Transverse colon (tissue), 4 donors: ENCODE results near the gene ZDHHC14. TPM values are rescaled to one million over a fixed set of nuclear protein-coding genes. Genes with fewer than 3 reads are reported as not detected.

Source experiments
- DNase-seq: peaks from one replicate; pipeline ENCODE4 v3.0.0-alpha.2; 2019
- H3K27ac ChIP-seq, 4 donors: fragments of 200-600 bp; sonication (generic); 2 replicates each; pipeline ENCODE4 v1.5.1; 2016 to 2018; ENCODE audit warnings: inconsistent platforms in 4 of 4
- H3K27me3 ChIP-seq: fragments of 200-600 bp; sonication (generic); 2 replicates; pipeline ENCODE4 v1.5.1; 2017; ENCODE audit warnings: inconsistent platforms
- H3K36me3 ChIP-seq, 4 donors: fragments of 200-600 bp; sonication (generic); 2 replicates each; pipeline ENCODE4 v1.5.1; 2017 to 2019; ENCODE audit warnings: inconsistent platforms in 4 of 4
- H3K4me1 ChIP-seq, 4 donors: fragments of 200-600 bp; sonication (generic); 2 replicates each; pipeline ENCODE4 v1.5.1; 2017 to 2020; ENCODE audit warnings: inconsistent platforms in 4 of 4
- H3K4me3 ChIP-seq, 4 donors: fragments of 200-600 bp; sonication (generic); 1 replicate in 1 of 4; 2 replicates in 3 of 4; pipeline versions ENCODE4 v1.5.1 to v1.6.1; 2017 to 2019; ENCODE audit warnings: inconsistent platforms in 4 of 4
- H3K9me3 ChIP-seq, 2 donors: fragments of 200-600 bp; sonication (generic); 2 replicates each; pipeline ENCODE4 v1.5.1; 2017 to 2019; ENCODE audit warnings: inconsistent platforms in 2 of 2
- EP300 ChIP-seq: sonication (generic); formaldehyde crosslinking; IDR thresholded peaks from one replicate; pipeline ENCODE4 v1.6.1; 2017; ENCODE audit warnings: antibody characterized with exemption, low read depth
- POLR2A ChIP-seq: fragments of 450-650 bp; IDR thresholded peaks from one replicate; pipeline ENCODE4 v1.6.1; 2016; ENCODE audit warnings: antibody characterized with exemption, mild to moderate bottlenecking, moderate library complexity
- POLR2AphosphoS5 ChIP-seq, 3 donors: sonication (generic); formaldehyde crosslinking; IDR thresholded peaks; one replicate each; pipeline ENCODE4 v1.6.1; 2016; ENCODE audit warnings: antibody characterized with exemption in 3 of 3
- WGBS, 2 donors: methylation state at CpG; one replicate each; pipeline ENCODE4 v1.1.5; 2018; ENCODE audit warnings: low coverage in 1 of 2; 5-methylcytosine and 5-hydroxymethylcytosine counted together
- in situ Hi-C, 4 donors: fragments of 200-750 bp; cut with MboI; loops; one replicate each; pipeline versions ENCODE4 v1.15.0 to v1.15.1; 2017; ENCODE audit warnings: low sequenced_read_pairs in 3 of 4, low pct_ligation_motif_present in 1 of 4, low pct_unique_long_range_greater_than_20kb in 1 of 4
- intact Hi-C: fragments of 100-400 bp; cut with DNase I; formaldehyde crosslinking; loops from one replicate; pipeline ENCODE4 v1.15.1; 2023; ENCODE audit warnings: low total_unique reads
- total RNA-seq, 4 donors: library from RNA; depleted of rRNA; stranded (reverse); fragments of >200 nt; gene quantifications; one replicate each; pipeline ENCODE4 v1.1.0, GENCODE V29; 2016
- TF ChIP-seq, protein P1 (sequence below), 5 experiments: fragments of 200-600 bp in 3 of 5; fragments of 450-650 bp in 2 of 5; sonication (generic) in 3 of 5; IDR thresholded peaks; 1 replicate in 2 of 5; 2 replicates in 3 of 5; pipeline ENCODE4 v1.5.1; 2016 to 2017; ENCODE audit warnings: antibody characterized with exemption in 5 of 5, inconsistent platforms in 3 of 5, mild to moderate bottlenecking in 2 of 5, moderate library complexity in 1 of 5

The ZDHHC14 gene
- total RNA-seq, 4 donors from 2014 or later: 10.2 to 16.5 (median 12.5) TPM

DNA sequence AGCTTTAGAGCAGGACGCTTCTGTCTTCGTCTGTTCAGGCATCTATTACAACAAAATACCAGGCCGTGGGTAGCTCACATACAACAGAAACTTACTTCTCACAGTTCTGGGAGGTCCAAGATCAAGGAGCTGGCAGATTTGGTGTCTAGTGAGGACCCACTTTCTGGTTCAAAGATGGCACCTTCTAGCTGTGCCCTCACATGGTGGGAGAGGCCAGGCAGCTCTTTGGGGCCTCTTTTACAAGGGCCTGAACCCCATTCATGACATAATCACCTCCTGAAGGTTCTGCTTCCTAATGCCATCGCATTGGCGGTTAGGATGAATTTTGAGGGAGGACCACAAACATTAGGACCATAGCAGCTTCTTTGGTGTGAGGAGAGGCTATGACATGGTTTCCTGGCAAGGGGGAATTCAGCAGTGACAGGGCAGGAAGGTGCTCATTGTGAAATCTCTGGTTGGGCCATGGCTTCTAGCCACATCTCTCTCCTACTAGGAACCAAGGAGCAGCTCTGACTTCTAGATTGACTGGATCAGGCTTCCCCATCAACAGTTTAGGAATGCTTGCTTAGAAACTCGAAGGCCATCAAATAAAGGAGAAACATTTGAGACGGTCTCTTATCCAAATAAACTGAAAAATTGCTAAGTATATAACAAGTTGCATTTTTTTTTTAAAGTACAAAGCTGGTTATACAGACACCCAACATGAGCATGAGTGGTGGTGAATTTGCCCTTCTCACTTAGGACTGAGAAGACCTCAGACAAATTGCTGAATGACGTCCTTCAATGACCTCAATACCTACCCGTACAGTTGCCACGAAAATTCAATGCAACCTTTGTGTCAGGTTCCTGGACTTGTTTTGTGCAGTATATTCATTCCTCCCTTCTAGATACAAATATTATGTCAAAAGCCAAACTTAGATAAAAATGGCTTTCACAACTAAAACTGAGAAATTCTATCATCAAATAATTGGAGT, 140.7 kb downstream of the ZDHHC14 start:
- DNase-seq: no peak
- no peaks in the 10 kb centered on the region for H3K9me3 ChIP-seq
- in situ Hi-C loops: no loop called here
- WGBS, 2 donors: 90 to 92% methylated on average over 5 to 10 of the region's 10 CpGs
- no peaks in the 10 kb centered on the region for H3K27me3 ChIP-seq
- no peaks in the 10 kb centered on the region for H3K36me3 ChIP-seq
- no peak overlapping the region for H3K4me3 ChIP-seq
- no peak overlapping the region for H3K27ac ChIP-seq
- no peaks in the 10 kb centered on the region for H3K4me1 ChIP-seq
- intact Hi-C loops: no loop called here
- TF ChIP-seq POLR2A: no peak
- TF ChIP-seq, protein P1, sequence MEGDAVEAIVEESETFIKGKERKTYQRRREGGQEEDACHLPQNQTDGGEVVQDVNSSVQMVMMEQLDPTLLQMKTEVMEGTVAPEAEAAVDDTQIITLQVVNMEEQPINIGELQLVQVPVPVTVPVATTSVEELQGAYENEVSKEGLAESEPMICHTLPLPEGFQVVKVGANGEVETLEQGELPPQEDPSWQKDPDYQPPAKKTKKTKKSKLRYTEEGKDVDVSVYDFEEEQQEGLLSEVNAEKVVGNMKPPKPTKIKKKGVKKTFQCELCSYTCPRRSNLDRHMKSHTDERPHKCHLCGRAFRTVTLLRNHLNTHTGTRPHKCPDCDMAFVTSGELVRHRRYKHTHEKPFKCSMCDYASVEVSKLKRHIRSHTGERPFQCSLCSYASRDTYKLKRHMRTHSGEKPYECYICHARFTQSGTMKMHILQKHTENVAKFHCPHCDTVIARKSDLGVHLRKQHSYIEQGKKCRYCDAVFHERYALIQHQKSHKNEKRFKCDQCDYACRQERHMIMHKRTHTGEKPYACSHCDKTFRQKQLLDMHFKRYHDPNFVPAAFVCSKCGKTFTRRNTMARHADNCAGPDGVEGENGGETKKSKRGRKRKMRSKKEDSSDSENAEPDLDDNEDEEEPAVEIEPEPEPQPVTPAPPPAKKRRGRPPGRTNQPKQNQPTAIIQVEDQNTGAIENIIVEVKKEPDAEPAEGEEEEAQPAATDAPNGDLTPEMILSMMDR (IDR thresholded peaks at IDR 0.05): no peak
- no peak for TF ChIP-seq EP300
- TF ChIP-seq POLR2AphosphoS5 (IDR thresholded peaks at IDR 0.05): no peak

DNA sequence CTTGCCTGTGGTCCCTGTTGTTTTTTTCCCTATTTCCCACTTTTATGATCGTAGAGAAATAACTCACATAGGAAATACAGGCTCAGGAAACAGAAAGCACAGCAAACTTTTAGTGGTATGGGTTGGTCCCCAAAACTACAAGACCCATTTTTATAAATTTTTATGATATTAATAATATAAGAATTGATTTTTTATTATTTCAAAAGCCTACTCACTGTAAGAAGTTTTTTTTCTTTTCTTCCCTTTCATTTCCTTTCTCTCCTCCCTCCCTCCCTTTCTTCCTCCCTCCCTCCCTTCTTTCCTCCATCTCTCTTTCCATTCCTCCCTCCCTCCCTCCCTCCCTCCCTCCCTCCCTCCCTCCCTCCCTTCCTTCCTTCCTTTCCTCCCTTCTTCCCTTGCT, 141.5 kb downstream of the ZDHHC14 start:
- TF ChIP-seq POLR2A: no peak
- TF ChIP-seq POLR2AphosphoS5 (IDR thresholded peaks at IDR 0.05): no peak
- TF ChIP-seq, protein P1 (IDR thresholded peaks at IDR 0.05): no peak
- TF ChIP-seq EP300: no peak
- intact Hi-C loops (no loop called here), in situ Hi-C loops (no loop called here)
- 85 to 90% methylated on average over 1 of the region's 1 CpG for WGBS, 2 donors
- no peaks in the 10 kb centered on the region for H3K9me3 ChIP-seq
- H3K4me1 ChIP-seq: peaks cover 0 to 5% (median 3%) of the 10 kb centered on the region in 4 donors
- no peaks in the 10 kb centered on the region for H3K36me3 ChIP-seq
- H3K27ac ChIP-seq: no peak overlapping the region
- H3K4me3 ChIP-seq: no peak overlapping the region
- no peak for DNase-seq
- no peaks in the 10 kb centered on the region for H3K27me3 ChIP-seq

DNA sequence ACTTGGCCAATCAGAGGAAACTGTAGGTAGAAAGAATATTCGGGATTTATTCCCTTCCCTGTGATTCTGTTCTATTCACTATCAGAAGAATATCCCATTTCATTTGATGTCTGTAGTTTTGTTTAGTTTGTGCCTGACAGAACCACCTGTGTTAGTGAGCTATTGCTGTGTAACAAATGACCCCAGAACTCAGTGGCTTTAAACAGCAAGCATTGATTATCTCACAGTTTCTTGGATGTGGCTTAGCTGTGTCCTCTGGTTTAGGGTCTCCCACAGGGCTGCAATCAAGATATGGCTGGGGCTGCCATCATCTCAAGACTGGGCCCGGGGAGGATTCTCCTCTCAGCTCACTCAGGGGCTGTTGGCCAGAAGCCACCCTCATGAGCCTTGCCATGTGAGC, 143.7 kb downstream of the ZDHHC14 start:
- in situ Hi-C loops (no loop called here), intact Hi-C loops (no loop called here)
- Histone ChIP-seq H3K27ac (no peak overlapping the region), H3K4me1 (peaks cover 0 to 9% (median 3%) of the 10 kb centered on the region in 4 donors), H3K9me3 (no peaks in the 10 kb centered on the region), H3K27me3 (no peaks in the 10 kb centered on the region), H3K36me3 (no peaks in the 10 kb centered on the region), H3K4me3 (no peak overlapping the region)
- 75 to 95% methylated on average over 1 to 2 of the region's 2 CpGs for WGBS, 2 donors
- TF ChIP-seq, protein P1 (IDR thresholded peaks at IDR 0.05): no peak
- TF ChIP-seq POLR2A (no peak), POLR2AphosphoS5 (IDR thresholded peaks at IDR 0.05) (no peak), EP300 (no peak)
- no peak for DNase-seq

DNA sequence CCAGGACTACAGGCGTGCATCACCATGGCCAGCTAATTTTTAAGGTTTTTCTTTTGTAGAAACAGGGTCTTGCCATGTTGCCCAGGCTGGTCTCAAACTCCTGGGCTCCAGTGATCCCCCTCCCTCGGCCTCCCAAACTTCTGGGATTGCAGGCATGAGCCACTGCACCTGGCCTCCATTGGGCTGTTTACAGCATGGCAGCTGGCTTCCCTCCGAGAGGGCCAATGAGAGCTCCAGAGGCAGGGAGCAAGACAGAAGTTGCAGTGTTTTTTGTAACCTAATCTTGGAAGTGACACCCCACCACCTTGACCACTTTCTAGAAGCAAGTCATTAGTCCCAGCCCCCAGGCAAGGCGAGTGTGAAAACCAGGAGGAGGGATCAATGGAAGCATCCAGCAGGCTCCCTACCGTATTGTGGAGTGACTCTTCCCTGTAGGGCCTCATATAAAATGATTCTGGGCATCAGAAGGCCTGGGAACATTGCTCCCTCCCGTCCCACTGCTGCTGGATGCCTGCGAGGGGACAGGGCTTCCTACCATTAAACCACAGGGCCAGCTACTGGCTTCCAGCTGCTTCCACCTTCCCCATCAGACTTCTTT, 144.4 kb downstream of the ZDHHC14 start:
- intact Hi-C loops (no loop called here), in situ Hi-C loops (no loop called here)
- Histone ChIP-seq H3K27me3 (no peaks in the 10 kb centered on the region), H3K27ac (no peak overlapping the region), H3K9me3 (no peaks in the 10 kb centered on the region), H3K4me3 (no peak overlapping the region), H3K4me1 (peaks cover 0 to 9% (median 3%) of the 10 kb centered on the region in 4 donors), H3K36me3 (no peaks in the 10 kb centered on the region)
- DNase-seq: no peak
- WGBS, 2 donors: 90 to 100% methylated on average over 2 to 7 of the region's 7 CpGs
- TF ChIP-seq POLR2A: no peak
- TF ChIP-seq POLR2AphosphoS5 (IDR thresholded peaks at IDR 0.05): no peak
- TF ChIP-seq, protein P1 (IDR thresholded peaks at IDR 0.05): no peak
- TF ChIP-seq EP300: no peak
